SK-N-MC (cell line): ENCODE results near the gene F11.
"Not testable (repeated sequence)": the region's sequence is repeated elsewhere in the genome, so short reads cannot be mapped to it uniquely, and the experiment has no call there.

Source experiments
- DNase-seq: peaks from one replicate; pipeline ENCODE4 v3.0.0-alpha.2; 2011; ENCODE audit warnings: low read depth, low spot score
- H3K27ac ChIP-seq: fragments of 200-600 bp; sonication (generic); 2 replicates; pipeline ENCODE4 v1.5.1; 2016; ENCODE audit warnings: mixed run types
- H3K36me3 ChIP-seq: fragments of 200-600 bp; sonication (generic); 2 replicates; pipeline ENCODE4 v1.6.1; 2017; ENCODE audit warnings: antibody characterized with exemption, low read length, mixed read lengths; ENCODE audit not compliant: insufficient read depth
- H3K4me3 ChIP-seq: fragments of 200-600 bp; sonication (generic); 2 replicates; pipeline ENCODE4 v1.5.1; 2016
- H3K9ac ChIP-seq: fragments of 200-600 bp; sonication (generic); 2 replicates; pipeline ENCODE4 v1.8.0; 2017; ENCODE audit warnings: mixed run types, mixed read lengths; ENCODE audit not compliant: insufficient read length
- H3K9me3 ChIP-seq: fragments of 200-600 bp; sonication (generic); 2 replicates; pipeline ENCODE4 v1.6.1; 2017; ENCODE audit warnings: low read depth, mild to moderate bottlenecking, antibody characterized with exemption, low read length, moderate library complexity, mixed read lengths
- EZH2 ChIP-seq: fragments of 200-600 bp; sonication (generic); IDR thresholded peaks from one replicate; pipeline ENCODE4 v1.6.1; 2017; ENCODE audit warnings: antibody characterized with exemption
- FOXP2 ChIP-seq: optimal IDR thresholded peaks from 2 replicates; pipeline ENCODE3; 2011; ENCODE audit warnings: mild to moderate bottlenecking, moderate library complexity; ENCODE audit not compliant: insufficient read depth; ENCODE audit errors: extremely low read length, control extremely low read depth
- POLR2AphosphoS5 ChIP-seq: IDR thresholded peaks from 2 replicates; pipeline ENCODE4 v1.6.1; 2012; ENCODE audit warnings: mild to moderate bottlenecking, low read depth, low read length, borderline replicate concordance

F11 gene

GRCh38 chr4:186307916-186308315 is 41.9 kb downstream of the F11 start:
- Histone ChIP-seq H3K27ac (no peak overlapping the region), H3K9me3 (no peaks in the 10 kb centered on the region), H3K4me3 (no peak overlapping the region), H3K9ac (no peak overlapping the region), H3K36me3 (no peaks in the 10 kb centered on the region)
- TF ChIP-seq EZH2 (no peak), POLR2AphosphoS5 (no peak), FOXP2 (no peak)
- no peak for DNase-seq

- Histone ChIP-seq H3K9me3 (no peaks in the 10 kb centered on the region), H3K9ac (no peak overlapping the region), H3K36me3 (no peaks in the 10 kb centered on the region), H3K27ac (no peak overlapping the region), H3K4me3 (no peak overlapping the region)
- TF ChIP-seq EZH2 (no peak), FOXP2 (no peak), POLR2AphosphoS5 (no peak)
- no peak for DNase-seq
Measured at GRCh38 chr4:186318481-186318880, 52.5 kb downstream of the F11 start.

DNA sequence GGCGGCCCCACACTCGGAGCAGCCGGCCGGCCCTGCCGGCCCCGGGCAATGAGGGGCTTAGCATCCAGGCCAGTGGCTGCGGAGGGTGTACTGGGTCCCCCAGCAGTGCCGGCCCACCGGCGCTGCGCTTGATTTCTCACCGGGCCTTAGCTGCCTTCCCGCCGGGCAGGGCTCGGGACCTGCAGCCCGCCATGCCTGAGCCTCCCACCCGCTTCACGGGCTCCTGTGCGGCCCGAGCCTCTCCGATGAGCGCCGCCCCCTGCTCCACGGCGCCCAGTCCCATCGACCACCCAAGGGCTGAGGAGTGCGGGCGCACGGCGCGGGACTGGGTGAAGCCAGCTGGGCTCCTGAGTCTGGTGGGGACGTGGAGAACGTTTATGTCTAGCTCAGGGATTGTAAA is 58.7 kb downstream of the F11 start:
- not testable (repeated sequence) for H3K36me3 ChIP-seq, H3K9ac ChIP-seq, H3K27ac ChIP-seq, DNase-seq, H3K9me3 ChIP-seq, H3K4me3 ChIP-seq

DNA sequence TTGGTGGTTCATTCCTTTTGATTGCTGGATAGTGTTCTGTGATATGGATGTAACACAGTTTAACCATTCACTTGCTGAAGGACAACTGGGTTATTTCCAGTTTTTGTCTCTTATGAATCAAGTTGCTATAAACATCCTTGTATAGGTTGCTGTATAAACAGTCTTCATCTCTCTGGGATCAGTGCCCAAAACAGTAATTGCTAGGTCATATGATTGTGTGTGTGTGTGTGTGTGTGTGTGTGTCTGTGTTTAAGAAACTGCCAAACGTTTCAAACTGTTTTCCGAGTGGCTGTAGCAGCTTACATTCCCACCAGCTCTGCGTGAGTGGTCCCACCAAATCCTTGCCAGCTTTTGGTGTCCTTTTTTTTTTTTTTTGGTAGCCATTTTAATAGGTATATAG is 60.4 kb downstream of the F11 start:
- H3K4me3 ChIP-seq: no peak overlapping the region
- TF ChIP-seq POLR2AphosphoS5 (no peak), EZH2 (no peak), FOXP2 (no peak)
- no peak for DNase-seq
- H3K9ac ChIP-seq: no peak overlapping the region
- no peaks in the 10 kb centered on the region for H3K9me3 ChIP-seq
- no peaks in the 10 kb centered on the region for H3K36me3 ChIP-seq
- H3K27ac ChIP-seq: no peak overlapping the region

DNA sequence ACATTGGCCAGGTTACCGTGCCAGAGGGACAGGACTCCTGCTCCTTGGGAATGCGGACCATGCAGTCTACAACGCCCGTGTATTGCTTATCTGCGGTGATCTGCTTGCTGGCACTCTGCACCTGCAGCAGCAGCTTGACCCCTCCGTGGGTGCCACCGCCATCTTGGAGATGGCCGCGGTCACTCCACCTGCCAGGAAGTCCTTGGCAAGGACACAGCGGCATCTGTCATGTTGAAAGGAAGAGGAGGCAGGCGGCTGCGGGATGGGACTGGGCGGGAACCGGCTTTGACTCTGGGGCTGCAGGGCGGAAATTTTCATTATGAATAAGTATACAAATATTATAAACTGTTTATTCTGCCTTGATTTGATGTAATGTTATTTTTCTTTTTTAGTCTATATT is 63.4 kb downstream of the F11 start:
- H3K9ac ChIP-seq: no peak overlapping the region
- TF ChIP-seq POLR2AphosphoS5: no peak
- TF ChIP-seq FOXP2: no peak
- TF ChIP-seq EZH2: no peak
- H3K27ac ChIP-seq: no peak overlapping the region
- H3K9me3 ChIP-seq: no peaks in the 10 kb centered on the region
- no peaks in the 10 kb centered on the region for H3K36me3 ChIP-seq
- H3K4me3 ChIP-seq: no peak overlapping the region
- DNase-seq: no peak

DNA sequence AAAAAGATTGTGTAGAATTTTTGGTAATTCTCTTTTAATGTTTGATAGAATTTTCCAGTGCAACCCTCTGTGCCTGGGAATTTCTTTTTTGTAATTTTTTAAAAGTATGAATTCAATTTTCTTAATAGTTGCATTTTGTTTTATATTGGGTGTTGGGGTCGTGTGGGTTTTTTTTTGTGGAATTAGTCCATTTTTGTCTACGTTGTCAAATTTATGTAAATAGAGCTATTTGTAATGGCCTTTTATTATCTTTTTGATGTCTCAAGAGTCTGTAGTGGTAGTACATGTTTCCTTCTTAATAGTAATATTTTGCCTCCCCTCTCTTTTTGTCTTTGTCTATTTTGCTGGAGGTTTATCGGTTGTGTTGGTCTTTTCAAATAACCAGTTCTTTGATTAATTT is 64.4 kb downstream of the F11 start:
- H3K36me3 ChIP-seq: no peaks in the 10 kb centered on the region
- H3K27ac ChIP-seq: no peak overlapping the region
- H3K9ac ChIP-seq: no peak overlapping the region
- no peak overlapping the region for H3K4me3 ChIP-seq
- no peak for TF ChIP-seq EZH2
- TF ChIP-seq POLR2AphosphoS5: no peak
- TF ChIP-seq FOXP2: no peak
- DNase-seq: no peak
- no peaks in the 10 kb centered on the region for H3K9me3 ChIP-seq

- Histone ChIP-seq H3K9me3 (no peaks in the 10 kb centered on the region), H3K9ac (no peak overlapping the region), H3K4me3 (no peak overlapping the region), H3K27ac (no peak overlapping the region), H3K36me3 (no peaks in the 10 kb centered on the region)
- TF ChIP-seq POLR2AphosphoS5 (no peak), EZH2 (no peak)
- DNase-seq: no peak
Measured at GRCh38 chr4:186335793-186336192, 69.8 kb downstream of the F11 start.
